HG03196 (cell line): Measurements from ENCODE around the gene RSRC1.
A peak's percentile ranks its signal among the peaks of the same experiment; 100 is the strongest.
"Not testable (repeated sequence)": the region's sequence is repeated elsewhere in the genome, so short reads cannot be mapped to it uniquely, and the experiment has no call there.

Source experiments
- ATAC-seq: cut with Tn5 transposase; IDR thresholded peaks from one replicate; pipeline ENCODE4 v1.9.1; 2021; ENCODE audit not compliant: unreplicated experiment

RSRC1 gene, protein sequence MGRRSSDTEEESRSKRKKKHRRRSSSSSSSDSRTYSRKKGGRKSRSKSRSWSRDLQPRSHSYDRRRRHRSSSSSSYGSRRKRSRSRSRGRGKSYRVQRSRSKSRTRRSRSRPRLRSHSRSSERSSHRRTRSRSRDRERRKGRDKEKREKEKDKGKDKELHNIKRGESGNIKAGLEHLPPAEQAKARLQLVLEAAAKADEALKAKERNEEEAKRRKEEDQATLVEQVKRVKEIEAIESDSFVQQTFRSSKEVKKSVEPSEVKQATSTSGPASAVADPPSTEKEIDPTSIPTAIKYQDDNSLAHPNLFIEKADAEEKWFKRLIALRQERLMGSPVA

DNA sequence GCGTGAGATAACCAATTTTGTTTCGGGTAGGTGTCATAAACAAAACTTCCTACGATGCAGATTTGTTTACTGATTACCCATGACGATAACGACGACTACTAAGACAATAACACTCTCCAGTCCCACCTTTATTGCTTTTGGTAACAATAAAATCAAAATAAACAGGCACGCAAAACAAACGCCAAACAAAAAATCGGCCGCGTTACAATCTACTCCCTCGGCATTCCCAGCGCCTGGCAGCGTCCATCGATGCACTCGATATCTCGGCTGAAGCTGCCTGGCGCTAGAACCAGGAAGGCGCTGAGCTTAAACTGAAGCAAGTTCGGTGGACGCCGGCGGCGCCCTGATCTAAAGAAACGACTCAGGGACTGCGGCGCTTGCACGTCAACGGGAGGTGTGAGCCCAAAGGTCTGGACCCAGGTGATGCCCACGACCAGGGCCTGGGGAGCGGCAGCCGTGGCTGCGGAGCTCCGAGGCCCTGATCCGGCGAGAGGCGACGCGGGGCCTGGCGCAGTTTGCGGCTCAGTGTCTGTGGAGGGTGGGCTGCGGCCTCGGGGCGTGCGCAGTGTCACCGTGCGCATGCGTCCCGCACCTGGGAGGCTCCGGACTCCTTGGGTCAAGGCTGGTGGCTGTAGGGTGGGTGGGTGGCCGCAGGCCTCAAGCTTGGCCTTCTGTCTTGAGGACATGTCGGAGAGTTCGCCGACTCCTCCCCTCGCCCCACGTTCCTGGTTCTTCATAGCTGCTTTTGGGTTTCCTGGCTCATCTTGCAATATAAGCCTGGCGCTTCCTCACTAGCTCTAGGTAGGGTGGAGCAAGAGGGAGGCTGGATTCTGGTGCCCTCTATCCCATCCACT, at the start of gene RSRC1:
Gene RSRC1, plus strand, starts transcription at position 286 of the 854 bp plus-strand sequence. CDS start 12,016 bp downstream, outside the sequence.
- peak; percentile 79 for ATAC-seq

GRCh38 chr3:158065574-158065973, 44.3 kb upstream of the RSRC1 start:
- ATAC-seq, result not testable (repeated sequence)

DNA sequence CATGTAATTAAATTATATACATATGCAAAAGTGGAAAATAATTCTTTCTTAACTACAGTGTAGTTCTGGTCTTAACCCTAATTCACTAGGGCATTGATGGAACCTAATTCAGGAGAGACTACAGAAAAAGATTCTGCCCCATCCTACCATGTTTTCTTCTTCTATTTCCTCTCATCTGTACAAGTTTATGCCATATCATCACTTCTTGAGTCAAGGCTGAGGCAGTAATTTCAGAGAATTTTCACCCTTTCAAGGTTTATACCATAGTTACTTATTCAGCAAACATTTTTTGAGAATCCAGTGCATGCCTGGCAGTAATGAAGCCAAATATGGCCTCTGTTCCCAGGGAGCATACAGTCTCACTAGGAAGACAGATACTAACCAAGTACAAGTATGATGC, 37.1 kb upstream of the RSRC1 start:
- ATAC-seq, result no peak

- ATAC-seq, result no peak
These were observed 35.3 kb upstream of the RSRC1 start for GRCh38 chr3:158074591-158074990.

GRCh38 chr3:158079599-158079998, 30.3 kb upstream of the RSRC1 start:
- no peak for ATAC-seq

- no peak for ATAC-seq
These were observed 25.2 kb upstream of the RSRC1 start for GRCh38 chr3:158084651-158085050.

- no peak for ATAC-seq
These were observed 24.5 kb upstream of the RSRC1 start for GRCh38 chr3:158085358-158085757.

DNA sequence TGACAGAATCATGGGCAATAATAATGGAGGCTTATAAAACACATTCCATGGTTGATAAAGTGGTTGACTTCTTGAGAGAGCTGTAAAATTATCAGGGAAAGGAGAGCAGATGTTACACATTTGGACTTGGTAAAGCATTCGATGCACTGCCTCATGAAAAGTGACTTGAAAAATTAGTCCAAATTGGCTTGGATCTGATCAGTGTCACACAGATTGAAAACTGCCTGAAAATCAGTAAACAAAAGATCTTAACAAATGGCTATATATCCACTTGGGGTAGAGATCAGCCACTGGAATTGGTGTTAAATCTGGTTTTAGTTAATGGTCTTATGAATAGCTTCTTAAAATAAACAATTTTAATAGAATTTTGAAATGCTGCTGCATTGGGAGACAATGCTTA, 24.0 kb upstream of the RSRC1 start:
- no peak for ATAC-seq

- ATAC-seq, result no peak
These were observed 23.5 kb upstream of the RSRC1 start for GRCh38 chr3:158086361-158086760.

- no peak for ATAC-seq
These were observed 23.1 kb upstream of the RSRC1 start for GRCh38 chr3:158086776-158087175.

DNA sequence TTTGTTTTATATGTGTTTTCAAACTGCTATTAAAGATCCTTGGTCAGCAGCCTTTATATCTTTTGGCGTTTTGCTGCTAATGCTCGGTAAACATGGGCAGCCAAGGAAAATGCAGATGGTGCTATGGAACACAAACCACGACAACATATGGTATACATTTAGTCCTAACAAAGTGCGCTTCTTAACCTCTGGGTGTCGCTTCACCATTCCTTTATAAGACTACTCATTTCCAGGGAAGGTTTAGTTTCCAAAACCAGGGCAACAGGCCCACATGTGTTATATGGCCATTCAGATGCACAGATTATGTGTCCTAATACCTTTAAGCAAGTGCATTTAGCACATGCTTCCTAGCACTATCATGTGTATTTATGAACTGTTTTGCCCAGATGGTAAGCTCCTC, 18.4 kb upstream of the RSRC1 start:
- ATAC-seq, result no peak

GRCh38 chr3:158093526-158093925, 16.4 kb upstream of the RSRC1 start:
- no peak for ATAC-seq

DNA sequence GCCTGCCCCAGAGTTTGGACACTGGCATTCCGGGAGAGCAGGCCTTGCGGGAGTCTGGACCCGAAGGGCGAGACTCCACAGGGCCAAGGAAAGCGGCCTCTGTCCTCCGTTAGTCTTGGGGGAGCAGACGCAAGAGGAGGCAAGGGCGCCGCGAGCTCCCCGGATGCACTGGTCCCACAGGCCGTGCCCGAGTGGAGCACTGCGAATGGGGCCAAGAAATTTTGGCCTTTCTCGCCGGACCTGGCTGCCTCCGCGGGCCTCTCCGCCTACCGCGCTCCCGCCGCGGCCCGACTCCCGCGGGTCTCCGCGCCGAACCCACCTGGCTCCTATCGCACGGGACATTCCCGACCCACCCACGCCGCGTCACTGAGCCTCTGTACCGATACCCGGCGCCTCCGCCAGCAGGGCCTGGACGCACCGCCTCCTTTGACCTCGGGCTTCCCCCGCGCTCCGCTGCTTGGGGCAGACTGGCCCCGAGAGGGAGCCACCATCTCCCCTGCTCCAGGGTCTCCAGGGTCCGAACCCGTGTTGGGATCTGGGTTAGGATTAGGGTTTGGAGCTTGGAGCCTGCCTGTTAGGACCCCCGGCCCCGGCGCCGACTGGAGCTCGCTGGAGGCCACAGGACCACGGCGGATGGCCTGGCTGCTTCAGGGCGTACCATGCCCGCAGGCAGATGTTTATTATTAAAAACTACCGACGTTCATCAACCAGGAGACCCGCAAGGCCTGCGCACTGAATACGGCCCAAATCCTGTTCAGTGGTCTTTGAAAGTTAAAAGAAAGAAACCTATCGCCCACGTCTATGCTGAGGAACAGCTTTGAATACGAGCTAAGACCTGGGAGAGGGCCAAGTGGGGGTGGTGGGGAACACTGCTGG, 15.4 kb upstream of the RSRC1 start:
- ATAC-seq, result peak; percentile 43

DNA sequence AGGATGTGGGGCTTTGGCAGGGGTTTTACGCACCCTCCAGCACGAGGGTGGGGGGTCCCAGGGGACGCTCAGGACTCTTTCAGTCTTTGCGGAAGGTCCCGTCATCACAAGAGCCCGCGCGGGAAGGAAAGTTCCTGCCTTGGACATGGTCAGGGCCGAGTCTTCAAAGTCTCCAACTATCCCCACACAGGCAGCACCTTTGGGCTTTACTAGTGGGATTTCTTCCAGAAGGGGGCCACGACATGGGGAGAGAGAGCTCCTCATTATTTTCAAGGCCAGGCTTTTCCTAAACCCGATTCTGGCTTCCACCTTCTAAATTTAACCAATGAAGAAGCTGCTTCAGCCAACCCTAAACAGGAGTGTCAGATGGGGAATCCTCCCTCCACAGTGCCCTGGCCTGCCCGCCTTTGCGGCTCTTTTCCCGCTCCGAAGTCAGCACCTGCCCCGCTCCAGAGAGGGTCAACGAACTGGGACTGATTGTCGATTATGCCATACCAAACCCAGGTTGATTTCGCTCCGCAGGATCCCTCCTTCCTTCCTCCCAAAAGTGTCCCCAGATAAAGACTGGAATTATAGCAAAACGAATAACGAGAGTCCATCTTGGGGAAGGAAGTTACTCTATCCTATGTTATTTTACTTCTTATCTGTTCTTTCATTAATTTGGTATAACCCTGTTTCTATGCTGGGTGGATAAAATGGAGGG, 14.6 kb upstream of the RSRC1 start:
- ATAC-seq, result peak; percentile 38

- ATAC-seq, result no peak
These were observed 13.8 kb upstream of the RSRC1 start for GRCh38 chr3:158095814-158096704.

- no peak for ATAC-seq
These were observed 12.8 kb upstream of the RSRC1 start for GRCh38 chr3:158097081-158097592.

DNA sequence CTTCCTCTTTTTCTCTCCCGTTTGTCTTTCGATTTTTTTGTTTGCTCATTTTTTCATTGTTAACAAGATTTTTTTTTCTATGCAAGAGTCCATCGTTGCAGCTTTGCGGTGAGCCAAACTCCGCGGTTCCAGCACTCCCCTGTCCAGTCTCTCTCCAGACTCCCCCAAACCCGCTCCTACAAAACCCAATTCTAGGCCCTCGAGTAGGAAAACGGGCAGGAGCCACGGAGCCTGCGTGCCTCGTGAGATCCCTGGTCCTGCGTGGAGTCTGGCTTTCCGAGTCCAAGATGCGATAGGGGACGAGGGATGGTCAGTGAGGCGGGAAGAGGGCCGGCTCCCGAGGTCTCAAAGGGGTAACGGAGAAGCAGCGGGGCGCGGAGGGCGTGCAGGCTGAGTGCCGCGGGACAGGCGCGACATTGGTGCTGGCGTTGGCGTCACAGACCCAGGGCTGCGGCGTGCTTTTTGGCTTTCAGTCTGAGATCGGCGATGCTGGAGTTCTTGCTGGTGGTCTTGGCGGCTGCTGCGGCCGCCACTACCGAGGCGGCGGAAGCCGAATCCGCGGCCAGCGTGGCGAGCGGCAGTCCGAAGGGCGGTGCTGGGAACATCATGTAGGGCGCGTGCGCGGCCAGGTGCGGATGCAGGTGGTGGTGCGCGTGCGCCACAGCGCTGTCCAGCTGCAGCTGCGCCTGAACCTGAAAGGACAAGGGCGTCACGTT, 12.1 kb upstream of the RSRC1 start:
- ATAC-seq, result peak; percentile 74

DNA sequence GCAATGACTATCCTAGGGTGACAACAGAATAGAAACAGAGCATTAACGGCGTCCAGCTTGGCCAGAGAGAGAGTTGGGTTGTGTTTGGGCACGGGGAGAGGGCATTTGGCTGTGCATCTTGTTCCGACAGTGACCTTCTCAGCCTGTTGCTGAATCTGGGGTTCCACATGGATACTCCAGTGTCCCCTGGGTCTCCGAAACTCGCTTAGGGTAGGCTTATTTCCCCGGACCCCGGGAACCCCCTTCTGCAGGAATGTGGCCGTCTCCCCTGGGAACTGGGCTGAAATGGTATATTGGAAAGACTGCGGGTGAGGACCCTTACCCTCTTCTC, 11.6 kb upstream of the RSRC1 start:
- no peak for ATAC-seq
